ENCODE data around the gene PLEKHA3.

DNA sequence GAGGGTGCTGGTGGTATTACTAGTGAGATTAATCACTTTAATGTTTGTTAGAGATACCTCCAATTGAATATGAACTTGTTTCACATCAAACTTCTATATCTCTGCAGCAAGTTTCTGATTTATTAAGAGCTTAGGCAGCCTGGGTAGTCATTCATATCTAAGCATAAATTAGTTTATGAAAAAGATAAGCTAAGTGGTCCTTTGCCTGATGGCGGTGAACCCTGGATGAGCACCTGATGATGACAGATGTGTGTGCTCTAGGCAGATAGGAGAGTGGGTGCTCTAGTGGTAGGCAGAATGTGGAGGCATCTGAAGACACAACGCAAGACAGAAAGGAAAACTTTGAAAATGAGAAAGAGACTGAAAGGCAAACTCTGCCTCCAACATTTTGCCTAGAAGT is 6.9 kb upstream of the PLEKHA3 start:
- TF ChIP-seq, protein P1, sequence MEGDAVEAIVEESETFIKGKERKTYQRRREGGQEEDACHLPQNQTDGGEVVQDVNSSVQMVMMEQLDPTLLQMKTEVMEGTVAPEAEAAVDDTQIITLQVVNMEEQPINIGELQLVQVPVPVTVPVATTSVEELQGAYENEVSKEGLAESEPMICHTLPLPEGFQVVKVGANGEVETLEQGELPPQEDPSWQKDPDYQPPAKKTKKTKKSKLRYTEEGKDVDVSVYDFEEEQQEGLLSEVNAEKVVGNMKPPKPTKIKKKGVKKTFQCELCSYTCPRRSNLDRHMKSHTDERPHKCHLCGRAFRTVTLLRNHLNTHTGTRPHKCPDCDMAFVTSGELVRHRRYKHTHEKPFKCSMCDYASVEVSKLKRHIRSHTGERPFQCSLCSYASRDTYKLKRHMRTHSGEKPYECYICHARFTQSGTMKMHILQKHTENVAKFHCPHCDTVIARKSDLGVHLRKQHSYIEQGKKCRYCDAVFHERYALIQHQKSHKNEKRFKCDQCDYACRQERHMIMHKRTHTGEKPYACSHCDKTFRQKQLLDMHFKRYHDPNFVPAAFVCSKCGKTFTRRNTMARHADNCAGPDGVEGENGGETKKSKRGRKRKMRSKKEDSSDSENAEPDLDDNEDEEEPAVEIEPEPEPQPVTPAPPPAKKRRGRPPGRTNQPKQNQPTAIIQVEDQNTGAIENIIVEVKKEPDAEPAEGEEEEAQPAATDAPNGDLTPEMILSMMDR (IDR thresholded peaks at IDR 0.05; ENCODE audit: poor library complexity), result no peak
- TF ChIP-seq EZH2 (IDR thresholded peaks at IDR 0.05; ENCODE audit: borderline replicate concordance) (no peak), EZH2phosphoT487 (IDR thresholded peaks at IDR 0.05; ENCODE audit: low read depth, severe bottlenecking, unreplicated experiment) (no peak)
